ENCODE results near the gene GAREM1. TPM values are rescaled to one million over a fixed set of nuclear protein-coding genes. Genes with fewer than 3 reads are reported as not detected.
"Not testable (repeated sequence)": the region's sequence is repeated elsewhere in the genome, so short reads cannot be mapped to it uniquely, and the experiment has no call there.

The GAREM1 gene
- total RNA-seq, 1 donor from 2014 or later = 8.6 TPM

DNA sequence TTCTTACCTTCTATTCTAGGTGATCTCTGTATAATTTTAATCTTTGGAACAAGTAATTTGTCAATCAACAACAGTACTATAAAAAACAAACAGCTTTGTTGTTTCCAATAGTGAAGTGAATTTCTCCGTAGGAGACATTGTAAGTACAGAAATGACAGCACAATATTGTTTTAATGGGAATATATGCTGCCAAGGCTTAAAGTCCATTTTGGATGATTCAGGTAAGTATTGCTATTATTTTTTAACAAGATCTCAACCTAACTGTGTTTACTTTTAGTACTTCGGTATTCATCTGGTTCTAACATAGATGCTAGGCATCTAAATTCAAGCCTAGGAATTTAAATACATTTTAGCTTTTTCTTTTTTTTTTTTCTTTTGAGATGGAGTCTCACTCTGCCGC is 175.1 kb downstream of the GAREM1 start:
- no peaks in the 10 kb centered on the region for H3K27me3 ChIP-seq (ENCODE audit: low read depth)
- peaks cover 9% of the 10 kb centered on the region for H3K4me1 ChIP-seq
- peaks cover 3% of the 10 kb centered on the region for H3K9me3 ChIP-seq (replicated peaks)
- no peak overlapping the region for H3K4me3 ChIP-seq
- no peak for DNase-seq
- H3K36me3 ChIP-seq = no peaks in the 10 kb centered on the region
- H3K27ac ChIP-seq (replicated peaks) = no peak overlapping the region
- intact Hi-C loops (cut with micrococcal nuclease) = no loop called here
- TF ChIP-seq, protein P1, sequence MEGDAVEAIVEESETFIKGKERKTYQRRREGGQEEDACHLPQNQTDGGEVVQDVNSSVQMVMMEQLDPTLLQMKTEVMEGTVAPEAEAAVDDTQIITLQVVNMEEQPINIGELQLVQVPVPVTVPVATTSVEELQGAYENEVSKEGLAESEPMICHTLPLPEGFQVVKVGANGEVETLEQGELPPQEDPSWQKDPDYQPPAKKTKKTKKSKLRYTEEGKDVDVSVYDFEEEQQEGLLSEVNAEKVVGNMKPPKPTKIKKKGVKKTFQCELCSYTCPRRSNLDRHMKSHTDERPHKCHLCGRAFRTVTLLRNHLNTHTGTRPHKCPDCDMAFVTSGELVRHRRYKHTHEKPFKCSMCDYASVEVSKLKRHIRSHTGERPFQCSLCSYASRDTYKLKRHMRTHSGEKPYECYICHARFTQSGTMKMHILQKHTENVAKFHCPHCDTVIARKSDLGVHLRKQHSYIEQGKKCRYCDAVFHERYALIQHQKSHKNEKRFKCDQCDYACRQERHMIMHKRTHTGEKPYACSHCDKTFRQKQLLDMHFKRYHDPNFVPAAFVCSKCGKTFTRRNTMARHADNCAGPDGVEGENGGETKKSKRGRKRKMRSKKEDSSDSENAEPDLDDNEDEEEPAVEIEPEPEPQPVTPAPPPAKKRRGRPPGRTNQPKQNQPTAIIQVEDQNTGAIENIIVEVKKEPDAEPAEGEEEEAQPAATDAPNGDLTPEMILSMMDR (IDR thresholded peaks at IDR 0.05; ENCODE audit: borderline replicate concordance) = no peak

DNA sequence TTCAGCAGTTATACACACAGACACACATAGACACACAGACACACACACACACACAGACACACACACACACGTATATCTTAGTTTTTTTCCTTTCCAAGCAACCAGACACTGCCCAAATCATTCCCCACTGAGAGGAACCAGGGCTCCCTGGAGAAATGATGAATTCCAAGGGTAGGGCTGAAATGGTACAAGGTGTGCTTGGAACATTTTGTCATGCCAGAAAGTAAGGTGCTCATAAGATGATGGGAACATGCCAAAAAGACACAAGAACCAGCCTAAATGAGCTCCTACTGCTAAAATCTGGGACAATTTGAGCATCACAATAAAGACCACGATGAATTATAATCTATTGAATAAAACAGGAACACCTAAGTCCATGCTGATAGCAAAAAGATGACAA is 177.6 kb downstream of the GAREM1 start:
- intact Hi-C loops (cut with micrococcal nuclease) = no loop called here
- DNase-seq = no peak
- no peak overlapping the region for H3K4me3 ChIP-seq
- peaks cover 3% of the 10 kb centered on the region for H3K9me3 ChIP-seq (replicated peaks)
- H3K27me3 ChIP-seq (ENCODE audit: low read depth) = no peaks in the 10 kb centered on the region
- H3K36me3 ChIP-seq = no peaks in the 10 kb centered on the region
- TF ChIP-seq, protein P1 (IDR thresholded peaks at IDR 0.05; ENCODE audit: borderline replicate concordance) = no peak
- H3K4me1 ChIP-seq = peaks cover 3% of the 10 kb centered on the region
- no peak overlapping the region for H3K27ac ChIP-seq (replicated peaks)

DNA sequence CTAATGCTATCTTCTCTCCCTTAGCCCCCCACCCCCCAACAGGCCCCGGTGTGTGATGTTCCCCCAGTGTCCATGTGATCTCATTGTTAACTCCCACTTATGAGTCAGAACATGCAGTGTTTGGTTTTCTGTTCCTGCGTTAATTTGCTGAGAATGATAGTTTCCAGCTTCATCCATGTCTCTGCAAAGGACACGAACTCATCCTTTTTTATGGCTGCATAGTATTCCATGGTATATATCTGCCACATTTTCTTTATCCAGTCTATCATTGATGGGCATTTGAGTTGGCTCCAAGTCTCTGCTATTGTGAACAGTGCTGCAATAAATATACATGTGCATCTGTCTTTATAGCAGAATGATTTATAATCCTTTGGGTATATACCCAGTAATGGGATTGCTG is 179.1 kb downstream of the GAREM1 start:
- intact Hi-C loops (cut with micrococcal nuclease) = not testable (repeated sequence)

DNA sequence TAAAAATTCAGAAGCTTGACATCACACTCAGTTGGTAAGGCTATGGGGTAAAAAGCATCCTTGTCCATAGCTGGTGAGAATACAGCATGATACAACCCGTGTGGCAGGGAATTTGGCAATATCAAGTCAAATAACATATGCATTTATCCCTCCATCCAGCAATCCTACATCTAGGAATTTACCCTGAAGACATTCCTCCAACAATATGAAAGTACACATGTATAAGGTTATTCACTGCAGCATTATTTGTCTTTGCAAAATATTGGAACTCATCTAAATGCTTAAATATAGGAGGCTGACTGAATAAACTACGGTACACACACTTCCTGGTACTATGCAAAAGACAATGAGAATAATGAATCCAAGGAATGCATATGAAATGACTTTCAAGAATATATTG is 179.9 kb downstream of the GAREM1 start:
- intact Hi-C loops (cut with micrococcal nuclease) = no loop called here
- no peak overlapping the region for H3K4me3 ChIP-seq
- H3K36me3 ChIP-seq = peaks cover 12% of the 10 kb centered on the region
- H3K27ac ChIP-seq (replicated peaks) = no peak overlapping the region
- no peaks in the 10 kb centered on the region for H3K27me3 ChIP-seq (ENCODE audit: low read depth)
- no peaks in the 10 kb centered on the region for H3K4me1 ChIP-seq
- peaks cover 3% of the 10 kb centered on the region for H3K9me3 ChIP-seq (replicated peaks)
- DNase-seq = no peak
- TF ChIP-seq, protein P1 (IDR thresholded peaks at IDR 0.05; ENCODE audit: borderline replicate concordance) = no peak

More for the DNA sequence above, 179.1 kb downstream of the GAREM1 start:
- DNase-seq; H3K27me3 ChIP-seq (ENCODE audit: low read depth); H3K4me1 ChIP-seq; H3K9me3 ChIP-seq (replicated peaks); H3K4me3 ChIP-seq; H3K27ac ChIP-seq (replicated peaks): not testable (repeated sequence)
- H3K36me3 ChIP-seq = peaks cover 12% of the 10 kb centered on the region

DNA sequence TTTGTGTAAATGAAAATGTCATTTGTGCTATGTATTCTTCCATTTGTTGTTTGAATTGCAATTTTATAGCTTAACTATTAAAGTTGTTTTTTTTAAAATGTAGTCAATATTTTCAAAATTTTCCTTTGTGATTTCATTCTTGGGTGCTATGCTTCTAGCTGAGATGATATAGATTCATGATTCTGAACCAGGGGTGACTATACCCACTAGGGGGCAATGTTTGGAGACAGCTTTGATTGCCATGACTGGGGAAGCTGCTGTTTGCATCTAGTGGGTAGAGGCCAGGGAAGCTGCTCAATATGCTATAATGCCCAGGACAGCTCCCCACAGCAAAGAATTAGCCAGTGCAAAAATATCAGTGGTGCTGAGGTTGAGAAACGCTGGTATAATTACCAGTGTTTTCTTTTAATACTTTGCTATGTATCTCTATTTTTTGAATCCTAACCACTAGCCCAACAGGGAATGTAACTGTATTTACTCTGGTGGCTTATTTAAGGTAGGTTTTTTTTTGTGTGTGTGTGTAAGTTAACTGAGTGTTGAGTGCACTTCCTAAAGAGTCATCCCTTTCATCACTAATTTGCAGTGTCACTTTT is 181.1 kb downstream of the GAREM1 start:
- peaks cover 3% of the 10 kb centered on the region for H3K9me3 ChIP-seq (replicated peaks)
- no peak for DNase-seq
- no peaks in the 10 kb centered on the region for H3K4me1 ChIP-seq
- intact Hi-C loops (cut with micrococcal nuclease) = loop anchor here (10.0 kb wide), 1 partner anchor 55 kb away; no protein-coding TSS in a partner anchor
- no peak overlapping the region for H3K4me3 ChIP-seq
- H3K36me3 ChIP-seq = peaks cover 12% of the 10 kb centered on the region
- H3K27ac ChIP-seq (replicated peaks) = no peak overlapping the region
- H3K27me3 ChIP-seq (ENCODE audit: low read depth) = no peaks in the 10 kb centered on the region
- TF ChIP-seq, protein P1 (IDR thresholded peaks at IDR 0.05; ENCODE audit: borderline replicate concordance) = peak; percentile 76

DNA sequence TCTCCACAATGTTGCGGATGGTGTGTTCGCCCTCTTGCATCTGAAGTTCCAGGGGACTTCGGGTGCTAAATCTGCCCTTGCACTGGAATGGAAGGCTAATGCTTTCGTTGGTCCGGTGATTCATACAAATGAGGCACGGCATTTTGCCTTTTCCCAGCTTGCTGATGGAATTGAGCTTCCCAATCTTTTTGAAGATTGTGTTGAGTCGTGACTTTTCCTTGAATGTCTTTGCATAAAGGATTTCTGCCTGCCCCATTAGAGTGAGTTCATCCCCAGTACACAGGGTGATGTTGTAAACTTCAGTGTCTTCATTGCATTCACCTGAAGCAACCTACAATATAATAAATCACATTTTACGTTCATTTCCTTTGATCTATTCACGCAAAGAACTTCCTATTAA is 182.8 kb downstream of the GAREM1 start:
- intact Hi-C loops (cut with micrococcal nuclease) = loop anchor here (10.0 kb wide), 1 partner anchor 57 kb away; no protein-coding TSS in a partner anchor
- peaks cover 12% of the 10 kb centered on the region for H3K36me3 ChIP-seq
- no peaks in the 10 kb centered on the region for H3K27me3 ChIP-seq (ENCODE audit: low read depth)
- peaks cover 3% of the 10 kb centered on the region for H3K9me3 ChIP-seq (replicated peaks)
- H3K4me3 ChIP-seq = no peak overlapping the region
- H3K27ac ChIP-seq (replicated peaks) = no peak overlapping the region
- peaks cover 8% of the 10 kb centered on the region for H3K4me1 ChIP-seq
- no peak for DNase-seq
- TF ChIP-seq, protein P1 (IDR thresholded peaks at IDR 0.05; ENCODE audit: borderline replicate concordance) = no peak

All from left ventricle myocardium inferior (tissue), 1 donor.